SK-N-SH (cell line): ENCODE measurements around the gene AGFG2. TPM values are rescaled to one million over a fixed set of nuclear protein-coding genes. Genes with fewer than 3 reads are reported as not detected.

Experiments used
- CTCF ChIA-PET: fragments of 300-600, 350-600 bp; formaldehyde crosslinking; extraction: SDS; loops from one replicate; lab custom pipeline; 2021; lab: Yijun Ruan, JAX
- POLR2A ChIA-PET: fragments of 350-600 bp; sonication (Branson Sonifier 250); formaldehyde crosslinking; extraction: SDS; loops from one replicate; lab custom pipeline; 2020; ENCODE audit warnings: antibody characterized with exemption, inconsistent platforms; lab: Yijun Ruan, JAX
- DNase-seq: peaks from one replicate; pipeline ENCODE4 v3.0.0; 2012
- H2AFZ ChIP-seq: fragments of 200-600 bp; sonication (generic); 2 replicates; pipeline ENCODE4 v1.8.1; 2016; ENCODE audit warnings: antibody characterized with exemption, mild to moderate bottlenecking, low read depth
- H3F3A ChIP-seq: fragments of 200-600 bp; sonication (generic); replicated peaks from 2 replicates; pipeline ENCODE3; 2016; ENCODE audit warnings: antibody characterized with exemption, mild to moderate bottlenecking; ENCODE audit not compliant: insufficient read depth
- H3K27ac ChIP-seq, 2 experiments: fragments of 200-500 bp in 1 of 2; fragments of 200-600 bp in 1 of 2; sonication (Bioruptor generic) in 1 of 2; sonication (generic), shearing (Covaris generic) in 1 of 2; 2 replicates each; pipeline versions ENCODE4 v1.5.1 to v1.6.1; 2014 to 2016; ENCODE audit warnings: low read depth in 2 of 2, inconsistent platforms in 1 of 2, low read length in 1 of 2, mild to moderate bottlenecking in 1 of 2, mixed read lengths in 1 of 2
- H3K27me3 ChIP-seq: fragments of 200-600 bp; sonication (generic), shearing (Covaris generic); 2 replicates; pipeline ENCODE4 v1.6.1; 2016; ENCODE audit warnings: mixed run types; ENCODE audit not compliant: insufficient read depth
- H3K36me3 ChIP-seq, 2 experiments: fragments of 200-500 bp in 1 of 2; fragments of 200-600 bp in 1 of 2; sonication (Bioruptor generic) in 1 of 2; sonication (generic) in 1 of 2; replicated peaks in 1 of 2; 2 replicates each; pipeline versions ENCODE3 to v1.5.1; 2014 to 2016; ENCODE audit warnings: low read length in 1 of 2, mild to moderate bottlenecking in 1 of 2; ENCODE audit not compliant: insufficient read depth in 2 of 2, control insufficient read depth in 1 of 2
- H3K4me1 ChIP-seq, 2 experiments: fragments of 200-500 bp in 1 of 2; fragments of 200-600 bp in 1 of 2; sonication (Bioruptor generic) in 1 of 2; sonication (generic), shearing (Covaris generic) in 1 of 2; 2 replicates each; pipeline versions ENCODE4 v1.5.1 to v1.6.1; 2014 to 2016; ENCODE audit warnings: low read depth in 1 of 2, low read length in 1 of 2, mixed run types in 1 of 2; ENCODE audit not compliant: insufficient read depth in 2 of 2, control insufficient read depth in 1 of 2
- H3K4me2 ChIP-seq: fragments of 200-600 bp; sonication (generic), shearing (Covaris generic); 2 replicates; pipeline ENCODE4 v1.6.1; 2017; ENCODE audit warnings: mixed run types
- H3K4me3 ChIP-seq, 2 experiments: fragments of 200-500 bp in 1 of 2; fragments of 200-600 bp in 1 of 2; sonication (Bioruptor generic) in 1 of 2; sonication (generic), shearing (Covaris generic) in 1 of 2; 2 replicates each; pipeline versions ENCODE4 v1.5.1 to v1.8.1; 2014 to 2016; ENCODE audit warnings: low read depth in 2 of 2, inconsistent platforms in 1 of 2, low read length in 1 of 2, mild to moderate bottlenecking in 1 of 2, mixed read lengths in 1 of 2, moderate library complexity in 1 of 2
- H3K79me2 ChIP-seq: fragments of 200-600 bp; sonication (generic); 2 replicates; pipeline ENCODE4 v1.8.1; 2017; ENCODE audit warnings: mild to moderate bottlenecking; ENCODE audit not compliant: insufficient read depth
- H3K9ac ChIP-seq: fragments of 200-600 bp; sonication (generic); 2 replicates; pipeline ENCODE4 v1.6.1; 2017; ENCODE audit warnings: mixed run types
- H3K9me2 ChIP-seq: fragments of 200-600 bp; sonication (generic); 2 replicates; pipeline ENCODE4 v1.6.1; 2017; ENCODE audit warnings: mixed run types
- H3K9me3 ChIP-seq: fragments of 200-600 bp; sonication (generic); 2 replicates; pipeline ENCODE4 v1.6.1; 2017; ENCODE audit warnings: mixed run types, mild to moderate bottlenecking, moderate library complexity
- H4K20me1 ChIP-seq: fragments of 200-600 bp; sonication (generic); 2 replicates; pipeline ENCODE4 v1.6.1; 2017; ENCODE audit warnings: mild to moderate bottlenecking, mixed run types; ENCODE audit not compliant: insufficient read depth
- ELF1 ChIP-seq: IDR thresholded peaks from 2 replicates; pipeline ENCODE4 v1.4.0; 2012
- EP300 ChIP-seq, 2 experiments: IDR thresholded peaks; 2 replicates each; pipeline versions ENCODE4 v1.4.0 to v1.6.1; 2012; ENCODE audit warnings: borderline replicate concordance in 1 of 2, low read depth in 1 of 2, low read length in 1 of 2
- EZH2phosphoT487 ChIP-seq: fragments of 200-600 bp; sonication (generic); IDR thresholded peaks from 2 replicates; pipeline ENCODE4 v1.6.1; 2017; ENCODE audit warnings: low read depth, mixed run types, mild to moderate bottlenecking, antibody characterized with exemption, moderate library complexity, borderline replicate concordance
- FOSL2 ChIP-seq: IDR thresholded peaks from 2 replicates; pipeline ENCODE4 v1.4.0; 2012; ENCODE audit warnings: low read depth, mild to moderate bottlenecking, moderate library complexity, borderline replicate concordance
- GABPA ChIP-seq: IDR thresholded peaks from 2 replicates; pipeline ENCODE4 v1.4.0; 2012; ENCODE audit warnings: low read depth, mild to moderate bottlenecking
- MXI1 ChIP-seq: IDR thresholded peaks from 2 replicates; pipeline ENCODE4 v1.6.1; 2012; ENCODE audit warnings: mild to moderate bottlenecking, low read depth, low read length, improper control_type of control experiment
- RCOR1 ChIP-seq: fragments of 150-350 bp; IDR thresholded peaks from 2 replicates; pipeline ENCODE4 v1.6.1; 2017; ENCODE audit warnings: antibody characterized with exemption, low read length
- RFX5 ChIP-seq: IDR thresholded peaks from 2 replicates; pipeline ENCODE4 v1.6.1; 2012; ENCODE audit warnings: mild to moderate bottlenecking, improper control_type of control experiment, low read length
- RXRA ChIP-seq: IDR thresholded peaks from 2 replicates; pipeline ENCODE4 v1.4.0; 2012; ENCODE audit warnings: low read depth, mild to moderate bottlenecking, borderline replicate concordance
- SMC3 ChIP-seq: IDR thresholded peaks from 2 replicates; pipeline ENCODE4 v1.6.1; 2012; ENCODE audit warnings: low read depth, low read length, improper control_type of control experiment
- TEAD4 ChIP-seq: IDR thresholded peaks from 2 replicates; pipeline ENCODE4 v1.4.0; 2012; ENCODE audit warnings: mild to moderate bottlenecking, borderline replicate concordance; ENCODE audit not compliant: insufficient read depth
- YY1 ChIP-seq: IDR thresholded peaks from 2 replicates; pipeline ENCODE4 v1.4.0; 2012; ENCODE audit warnings: low read depth, mild to moderate bottlenecking
- ZBTB33 ChIP-seq: IDR thresholded peaks from 2 replicates; pipeline ENCODE4 v1.4.0; 2012; ENCODE audit warnings: low read depth, borderline replicate concordance
- WGBS: methylation state at CpG from one replicate; pipeline ENCODE4 v1.1.6; 2017; ENCODE audit warnings: low lambda C conversion rate; 5-methylcytosine and 5-hydroxymethylcytosine counted together
- polyA plus RNA-seq, 3 experiments: library from polyadenylated mRNA; depleted of rRNA; stranded (reverse); fragments of >200 nt; gene quantifications; 2 replicates each; pipeline ENCODE4 v1.2.3, GENCODE V29; 2012
- TF ChIP-seq, protein P1 (sequence below): fragments of 200-600 bp; sonication (generic); IDR thresholded peaks from 2 replicates; pipeline ENCODE4 v1.6.1; 2017; ENCODE audit warnings: antibody characterized with exemption, mild to moderate bottlenecking, moderate library complexity
- TF ChIP-seq, protein P2 (sequence below): IDR thresholded peaks from 2 replicates; pipeline ENCODE4 v1.4.0; 2012; ENCODE audit warnings: low read depth
- TF ChIP-seq, protein P3 (sequence below): fragments of 150-350 bp; IDR thresholded peaks from 2 replicates; pipeline ENCODE4 v1.6.1; 2017; ENCODE audit warnings: antibody characterized with exemption, low read length, low read depth, borderline replicate concordance

Gene AGFG2
- polyA plus RNA-seq, 1 of the 3 experiments (the other 2 are of a cell fraction) = 23.1 TPM

DNA sequence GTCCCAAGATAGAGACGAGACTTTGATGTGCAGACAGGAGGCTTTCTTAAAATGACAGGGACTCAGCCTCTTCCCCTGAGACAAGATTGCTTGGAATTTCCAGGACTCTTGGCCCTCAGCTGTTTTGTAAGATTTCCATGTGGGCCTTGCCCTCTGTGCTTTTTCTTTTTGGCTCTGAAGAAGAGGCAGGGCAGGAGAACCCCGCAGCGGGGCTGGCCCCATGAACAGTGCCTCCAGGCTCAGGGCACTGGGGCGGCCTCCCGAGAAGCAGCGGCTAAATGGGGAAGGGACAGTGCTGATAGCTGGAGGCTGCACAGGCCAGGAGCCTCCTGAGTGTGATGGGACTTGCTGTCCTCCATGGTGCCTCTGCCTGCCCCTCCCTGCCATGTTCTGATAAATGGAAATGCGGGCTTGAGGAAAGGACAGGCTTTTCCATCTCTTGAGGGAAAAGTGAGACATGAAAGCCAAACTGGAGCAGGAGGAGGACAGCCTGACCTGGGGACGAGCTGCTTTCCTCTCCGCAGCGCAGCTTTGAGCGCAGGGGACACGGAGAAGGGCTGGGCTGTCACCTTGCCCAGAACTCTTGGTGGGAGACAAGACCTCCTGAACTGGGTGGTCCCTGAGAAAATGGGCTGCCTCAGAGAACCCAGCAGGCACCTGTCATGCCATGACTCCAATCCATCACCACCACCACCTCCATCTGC, 22.6 kb downstream of the AGFG2 start:
- Histone ChIP-seq H3K9me3 (no peaks in the 10 kb centered on the region), H3K4me1 (peaks cover 0 to 6% of the 10 kb centered on the region in 2 experiments; a peak in 1 of 4 replicates)
- CTCF ChIA-PET = interaction anchor here (0.6 to 16.6 kb wide), 11 partner anchors 9 to 164 kb away, joined by 3 to 398 read pairs (median 25); partner anchors contain the start of genes AGFG2, FBXO24, GIGYF1 and LRCH4
- no peak for TF ChIP-seq RXRA
- TF ChIP-seq, protein P1, sequence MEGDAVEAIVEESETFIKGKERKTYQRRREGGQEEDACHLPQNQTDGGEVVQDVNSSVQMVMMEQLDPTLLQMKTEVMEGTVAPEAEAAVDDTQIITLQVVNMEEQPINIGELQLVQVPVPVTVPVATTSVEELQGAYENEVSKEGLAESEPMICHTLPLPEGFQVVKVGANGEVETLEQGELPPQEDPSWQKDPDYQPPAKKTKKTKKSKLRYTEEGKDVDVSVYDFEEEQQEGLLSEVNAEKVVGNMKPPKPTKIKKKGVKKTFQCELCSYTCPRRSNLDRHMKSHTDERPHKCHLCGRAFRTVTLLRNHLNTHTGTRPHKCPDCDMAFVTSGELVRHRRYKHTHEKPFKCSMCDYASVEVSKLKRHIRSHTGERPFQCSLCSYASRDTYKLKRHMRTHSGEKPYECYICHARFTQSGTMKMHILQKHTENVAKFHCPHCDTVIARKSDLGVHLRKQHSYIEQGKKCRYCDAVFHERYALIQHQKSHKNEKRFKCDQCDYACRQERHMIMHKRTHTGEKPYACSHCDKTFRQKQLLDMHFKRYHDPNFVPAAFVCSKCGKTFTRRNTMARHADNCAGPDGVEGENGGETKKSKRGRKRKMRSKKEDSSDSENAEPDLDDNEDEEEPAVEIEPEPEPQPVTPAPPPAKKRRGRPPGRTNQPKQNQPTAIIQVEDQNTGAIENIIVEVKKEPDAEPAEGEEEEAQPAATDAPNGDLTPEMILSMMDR = no peak
- TF ChIP-seq TEAD4 = no peak
- TF ChIP-seq, protein P2, sequence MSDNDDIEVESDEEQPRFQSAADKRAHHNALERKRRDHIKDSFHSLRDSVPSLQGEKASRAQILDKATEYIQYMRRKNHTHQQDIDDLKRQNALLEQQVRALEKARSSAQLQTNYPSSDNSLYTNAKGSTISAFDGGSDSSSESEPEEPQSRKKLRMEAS = no peak
- no peak for TF ChIP-seq FOSL2
- TF ChIP-seq GABPA = no peak
- TF ChIP-seq ZBTB33 = no peak
- TF ChIP-seq SMC3 = no peak
- no peak for TF ChIP-seq RFX5
- no peak for TF ChIP-seq RCOR1
- TF ChIP-seq EP300 (IDR thresholded peaks at IDR 0.05; ENCODE audit: borderline replicate concordance in 1 of 2, low read depth in 1 of 2, low read length in 1 of 2) = no peak
- TF ChIP-seq, protein P3, sequence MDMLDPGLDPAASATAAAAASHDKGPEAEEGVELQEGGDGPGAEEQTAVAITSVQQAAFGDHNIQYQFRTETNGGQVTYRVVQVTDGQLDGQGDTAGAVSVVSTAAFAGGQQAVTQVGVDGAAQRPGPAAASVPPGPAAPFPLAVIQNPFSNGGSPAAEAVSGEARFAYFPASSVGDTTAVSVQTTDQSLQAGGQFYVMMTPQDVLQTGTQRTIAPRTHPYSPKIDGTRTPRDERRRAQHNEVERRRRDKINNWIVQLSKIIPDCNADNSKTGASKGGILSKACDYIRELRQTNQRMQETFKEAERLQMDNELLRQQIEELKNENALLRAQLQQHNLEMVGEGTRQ = no peak
- no peak for TF ChIP-seq YY1
- TF ChIP-seq EZH2phosphoT487 = no peak
- TF ChIP-seq ELF1 = no peak
- TF ChIP-seq MXI1 = no peak
- TF ChIP-seq, all 33 proteins: peak for 0
- no peak for DNase-seq
- POLR2A ChIA-PET = no interaction called here
- no peaks in the 10 kb centered on the region for H3K79me2 ChIP-seq
- H4K20me1 ChIP-seq = no peaks in the 10 kb centered on the region
- peaks cover 0 to 3% of the 10 kb centered on the region in 2 experiments for H3K36me3 ChIP-seq
- H3K9ac ChIP-seq = no peak overlapping the region
- no peaks in the 10 kb centered on the region for H3K9me2 ChIP-seq
- no peak overlapping the region for H3K4me3 ChIP-seq
- 92% methylated on average over 12 of the region's 12 CpGs for WGBS
- H3K27ac ChIP-seq = no peak overlapping the region
- no peaks in the 10 kb centered on the region for H3K27me3 ChIP-seq
- peaks cover 5% of the 10 kb centered on the region for H3F3A ChIP-seq
- no peak overlapping the region for H3K4me2 ChIP-seq
- H2AFZ ChIP-seq = no peak overlapping the region
